Naive thymus-derived CD4-positive, alpha-beta T cell (primary cell): ENCODE data around the gene EIF2S2. TPM values are rescaled to one million over a fixed set of nuclear protein-coding genes. Genes with fewer than 3 reads are reported as not detected.

Experiments
- ATAC-seq: fragments of 150-1000 bp; cut with Tn5 transposase; 2 replicates; pipeline ENCODE4 v1.10.0; 2021; ENCODE audit warnings: mild to moderate bottlenecking, moderate library complexity
- CTCF ChIA-PET: fragments of 350-600 bp; sonication (Branson Sonifier 250); formaldehyde crosslinking; loops from one replicate; lab custom pipeline; 2021; ENCODE audit warnings: antibody characterized with exemption; lab: Charles Lee
- POLR2A ChIA-PET: fragments of 350-600 bp; sonication (Branson Sonifier 250); formaldehyde crosslinking; loops from one replicate; lab custom pipeline; 2021; ENCODE audit warnings: antibody characterized with exemption, inconsistent platforms; lab: Charles Lee
- DNase-seq, 9 donors: peaks; one replicate each; pipeline versions ENCODE4 v3.0.0 to v3.0.0-alpha.2; 2020 to 2022; ENCODE audit warnings: mixed read lengths in 1 of 9
- H3K27ac ChIP-seq: one replicate; pipeline ENCODE4 v1.7.0; 2013; ENCODE audit warnings: mild to moderate bottlenecking, low read depth, low read length, moderate library complexity
- H3K27me3 ChIP-seq, 2 donors: one replicate each; pipeline ENCODE4 v1.7.0; 2013; ENCODE audit warnings: low read length in 2 of 2, mild to moderate bottlenecking in 2 of 2, moderate library complexity in 2 of 2; ENCODE audit not compliant: control insufficient read depth in 2 of 2, insufficient read depth in 2 of 2
- H3K36me3 ChIP-seq, 3 experiments: 1 replicate in 2 of 3; 2 replicates in 1 of 3; pipeline ENCODE4 v1.7.0; 2013; ENCODE audit warnings: low read length in 3 of 3, mild to moderate bottlenecking in 3 of 3, moderate library complexity in 1 of 3; ENCODE audit not compliant: insufficient read depth in 3 of 3, control insufficient read depth in 2 of 3
- H3K4me1 ChIP-seq, 2 donors: one replicate each; pipeline ENCODE4 v1.7.0; 2013; ENCODE audit warnings: low read length in 2 of 2, mild to moderate bottlenecking in 2 of 2, moderate library complexity in 1 of 2; ENCODE audit not compliant: control insufficient read depth in 2 of 2, insufficient read depth in 2 of 2
- H3K4me3 ChIP-seq: 2 replicates; pipeline ENCODE4 v1.7.0; 2013; ENCODE audit warnings: mild to moderate bottlenecking, low read length
- H3K9me3 ChIP-seq, 3 experiments: 1 replicate in 2 of 3; 2 replicates in 1 of 3; pipeline ENCODE4 v1.7.0; 2013; ENCODE audit warnings: low read length in 3 of 3; ENCODE audit not compliant: control insufficient read depth in 2 of 3
- H3K27ac Mint-ChIP-seq, 9 donors: one replicate each; pipeline ENCODE4 v1.8.0; 2020 to 2022; ENCODE audit warnings: mixed read lengths in 9 of 9, mild to moderate bottlenecking in 8 of 9, moderate library complexity in 5 of 9, inconsistent platforms in 2 of 9
- H3K27me3 Mint-ChIP-seq, 5 donors: one replicate each; pipeline ENCODE4 v1.8.0; 2021 to 2022; ENCODE audit warnings: mixed read lengths in 5 of 5, mild to moderate bottlenecking in 1 of 5
- H3K36me3 Mint-ChIP-seq, 5 donors: one replicate each; pipeline ENCODE4 v1.8.0; 2020 to 2022; ENCODE audit warnings: mixed read lengths in 5 of 5, mild to moderate bottlenecking in 3 of 5, inconsistent platforms in 1 of 5
- H3K4me1 Mint-ChIP-seq, 7 donors: one replicate each; pipeline ENCODE4 v1.8.0; 2020 to 2022; ENCODE audit warnings: mixed read lengths in 7 of 7, mild to moderate bottlenecking in 3 of 7, inconsistent platforms in 1 of 7
- H3K4me3 Mint-ChIP-seq, 10 donors: one replicate each; pipeline ENCODE4 v1.8.0; 2020 to 2022; ENCODE audit warnings: mild to moderate bottlenecking in 10 of 10, mixed read lengths in 10 of 10, moderate library complexity in 6 of 10, inconsistent platforms in 2 of 10
- H3K9me3 Mint-ChIP-seq, 11 donors: one replicate each; pipeline ENCODE4 v1.8.0; 2020 to 2022; ENCODE audit warnings: mixed read lengths in 11 of 11, mild to moderate bottlenecking in 4 of 11, inconsistent platforms in 1 of 11, moderate library complexity in 1 of 11
- intact Hi-C, 2 donors: fragments of 100-400 bp; cut with micrococcal nuclease; formaldehyde crosslinking; loops; one replicate each; pipeline ENCODE4 v1.15.1; 2023
- polyA plus RNA-seq, 2 donors: library from polyadenylated mRNA; unstranded; fragments of 300-500 nt; fragmentation: Illumina TruSeq; gene quantifications; one replicate each; pipeline ENCODE4 v1.2.3, GENCODE V29; 2021
- total RNA-seq, 6 experiments: library from RNA in 5 of 6; stranded (reverse) in 5 of 6; gene quantifications; 1 replicate in 5 of 6; 2 replicates in 1 of 6; pipeline ENCODE4 v1.2.3 and lab custom pipeline; 2021 to 2026

EIF2S2 gene
- total and polyA plus RNA-seq, 7 experiments from 2014 or later, result 16.8 to 68.4 (median 23.2) TPM

DNA sequence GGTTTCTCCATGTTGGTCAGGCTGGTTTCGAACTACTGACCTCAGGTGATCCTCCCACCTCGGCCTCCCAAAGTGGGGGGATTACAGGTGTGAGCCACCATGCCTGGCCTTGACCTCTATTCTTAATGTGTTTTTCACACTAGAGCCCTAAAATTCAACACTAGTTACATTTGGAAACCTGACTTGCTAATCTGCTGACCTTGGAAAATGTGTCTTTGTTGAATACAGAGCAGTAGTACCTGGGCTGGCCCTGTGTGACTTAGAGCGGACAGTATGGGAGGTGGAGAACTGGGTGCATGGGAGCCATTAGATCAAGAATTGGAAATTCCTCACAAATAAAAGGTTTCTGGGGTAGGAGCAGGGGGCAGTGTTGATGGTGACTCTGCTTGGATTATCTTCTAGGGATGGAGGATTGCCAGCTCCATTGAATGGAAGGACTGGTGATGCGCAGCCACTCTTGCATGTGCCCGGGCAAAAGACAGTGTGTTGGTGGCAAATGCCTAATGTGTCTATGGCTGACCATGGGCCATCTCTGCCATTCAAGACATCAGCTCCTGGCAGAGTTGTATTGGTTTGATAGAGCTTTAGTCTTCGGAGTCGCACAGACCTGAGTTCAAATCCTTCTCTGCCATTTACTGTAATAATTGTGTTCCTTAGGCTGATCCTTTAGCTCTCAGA, 64.9 kb downstream of the EIF2S2 start:
- H3K27ac Mint-ChIP-seq, result peak overlapping the region in 5 of 9 donors; percentile 6 to 87 (median 77)
- DNase-seq (no peak), ATAC-seq (no peak)
- no peaks in the 10 kb centered on the region for H3K27me3 Mint-ChIP-seq
- peaks cover 0 to 25% of the 10 kb centered on the region in 2 donors for H3K4me1 ChIP-seq
- H3K27me3 ChIP-seq, result no peaks in the 10 kb centered on the region
- H3K4me1 Mint-ChIP-seq, result peaks cover 33 to 98% (median 92%) of the 10 kb centered on the region in 7 donors
- ChIA-PET POLR2A (no interaction called here), CTCF (interaction anchor here (1.1 kb wide), 1 partner anchor 13 kb away, joined by 4 read pairs; no protein-coding TSS in a partner anchor)
- no peak overlapping the region for H3K4me3 ChIP-seq
- no peaks in the 10 kb centered on the region for H3K36me3 ChIP-seq
- no peak overlapping the region for H3K27ac ChIP-seq
- no peaks in the 10 kb centered on the region for H3K9me3 Mint-ChIP-seq
- H3K4me3 Mint-ChIP-seq, result peak overlapping the region in 1 of 10 donors; percentile 10
- intact Hi-C loops, result no loop called here
- no peaks in the 10 kb centered on the region for H3K9me3 ChIP-seq
- peaks cover 0 to 20% (median 5%) of the 10 kb centered on the region in 5 donors for H3K36me3 Mint-ChIP-seq

DNA sequence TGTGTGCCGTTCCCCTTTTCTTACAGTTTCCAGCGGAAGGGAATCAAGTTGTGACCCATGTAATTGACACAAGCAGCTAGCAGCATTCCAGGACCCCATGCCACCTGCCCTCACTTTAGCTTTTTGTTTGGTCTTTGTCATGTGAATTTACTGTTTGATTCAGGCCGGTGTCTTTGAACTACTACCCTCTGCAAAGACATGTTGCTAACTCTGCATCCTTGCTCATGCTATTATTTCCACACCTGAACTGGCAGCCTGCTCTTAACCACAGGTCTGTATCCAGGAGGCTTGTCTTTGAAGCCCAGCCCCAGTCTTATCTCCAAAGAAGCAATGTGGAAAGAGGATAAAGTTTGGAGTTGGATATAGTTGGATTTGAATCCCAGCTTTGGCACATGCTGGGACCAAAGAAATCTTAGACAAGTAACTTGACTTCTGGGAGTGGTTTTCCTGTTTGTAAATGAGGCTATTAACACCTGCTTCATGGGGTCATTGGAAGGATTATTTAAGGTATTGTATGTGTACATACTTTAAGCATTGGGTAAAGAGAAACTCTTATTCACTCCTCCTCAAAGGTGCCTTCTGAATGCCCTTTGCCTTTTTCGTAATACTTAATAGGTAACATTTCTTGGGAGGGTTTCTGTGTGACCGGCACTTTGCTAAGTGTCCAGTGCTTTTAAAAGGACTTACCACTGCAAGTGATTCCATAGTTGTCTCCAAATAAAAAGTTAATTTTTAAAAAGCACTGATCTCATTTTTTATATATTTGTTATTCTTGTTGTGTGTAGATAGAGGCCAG, 65.9 kb downstream of the EIF2S2 start:
- Histone ChIP-seq H3K9me3 (no peaks in the 10 kb centered on the region), H3K4me1 (peaks cover 0 to 25% of the 10 kb centered on the region in 2 donors), H3K4me3 (no peak overlapping the region), H3K27ac (no peak overlapping the region), H3K36me3 (no peaks in the 10 kb centered on the region), H3K27me3 (no peaks in the 10 kb centered on the region)
- H3K4me3 Mint-ChIP-seq, result peak overlapping the region in 2 of 10 donors; percentile 3 to 37
- no peaks in the 10 kb centered on the region for H3K27me3 Mint-ChIP-seq
- intact Hi-C loops, result no loop called here
- peaks cover 0 to 20% (median 5%) of the 10 kb centered on the region in 5 donors for H3K36me3 Mint-ChIP-seq
- CTCF ChIA-PET, result no interaction called here
- H3K9me3 Mint-ChIP-seq, result no peaks in the 10 kb centered on the region
- peak overlapping the region in 6 of 9 donors; percentile 21 to 59 (median 42) for H3K27ac Mint-ChIP-seq
- DNase-seq (no peak), ATAC-seq (no peak)
- POLR2A ChIA-PET, result no interaction called here
- peaks cover 39 to 98% (median 93%) of the 10 kb centered on the region in 7 donors for H3K4me1 Mint-ChIP-seq

DNA sequence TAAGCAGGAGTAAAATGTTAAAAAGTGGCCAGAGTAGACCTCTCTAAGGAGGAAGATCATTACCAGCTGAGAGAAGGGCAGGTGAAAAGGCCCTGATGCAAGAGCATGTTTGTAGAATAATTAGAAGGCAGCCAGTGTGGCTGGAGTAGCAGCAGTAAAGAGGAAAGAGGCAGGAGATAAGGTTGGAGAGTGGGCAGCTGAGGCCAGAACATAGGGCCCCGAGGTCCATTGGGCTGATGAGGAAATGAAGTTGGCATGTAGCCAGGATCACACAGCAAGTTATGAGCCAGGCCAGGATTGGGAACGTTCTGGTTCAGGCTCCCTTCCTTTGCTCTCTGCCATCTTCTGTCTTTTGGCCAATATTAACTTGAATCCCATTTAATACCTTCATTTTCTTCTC, 66.7 kb downstream of the EIF2S2 start:
- H3K4me3 ChIP-seq, result no peak overlapping the region
- peak overlapping the region in 2 of 10 donors; percentile 4 to 28 for H3K4me3 Mint-ChIP-seq
- peak overlapping the region in 5 of 9 donors; percentile 6 to 83 (median 48) for H3K27ac Mint-ChIP-seq

DNA sequence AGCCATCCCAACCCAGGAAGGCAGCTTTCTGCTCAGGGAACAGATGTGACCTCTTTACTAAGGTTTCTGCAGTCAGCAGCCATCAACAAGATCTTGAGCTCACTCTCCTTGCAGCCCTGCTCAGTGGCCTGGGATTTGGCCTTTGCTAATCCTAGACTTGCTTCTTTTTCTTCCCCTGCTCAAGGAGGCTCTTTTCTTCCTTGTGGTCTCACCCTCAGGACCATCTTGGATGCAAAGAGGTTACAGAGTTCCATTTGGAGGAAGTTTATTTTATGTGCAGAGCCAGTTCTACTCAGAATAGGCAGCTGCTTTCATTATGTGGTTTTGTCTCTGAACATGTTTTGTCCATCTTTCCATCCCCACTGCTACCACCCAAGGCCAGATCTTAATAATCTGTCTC, 69.0 kb downstream of the EIF2S2 start:
- peak overlapping the region in 8 of 9 donors; percentile 30 to 79 (median 48) for H3K27ac Mint-ChIP-seq
- intact Hi-C loops, result no loop called here
- no peak overlapping the region for H3K27ac ChIP-seq
- H3K9me3 ChIP-seq, result no peaks in the 10 kb centered on the region
- H3K27me3 Mint-ChIP-seq, result no peaks in the 10 kb centered on the region
- no peak for DNase-seq
- no peaks in the 10 kb centered on the region for H3K9me3 Mint-ChIP-seq
- H3K4me1 ChIP-seq, result peaks cover 0 to 27% of the 10 kb centered on the region in 2 donors
- ATAC-seq, result no peak
- ChIA-PET POLR2A (no interaction called here), CTCF (no interaction called here)
- peaks cover 37 to 98% (median 93%) of the 10 kb centered on the region in 7 donors for H3K4me1 Mint-ChIP-seq
- H3K36me3 Mint-ChIP-seq, result peaks cover 0 to 20% (median 5%) of the 10 kb centered on the region in 5 donors
- H3K27me3 ChIP-seq, result no peaks in the 10 kb centered on the region
- H3K36me3 ChIP-seq, result no peaks in the 10 kb centered on the region
- H3K4me3 Mint-ChIP-seq, result peak overlapping the region in 2 of 10 donors; percentile 1 to 35
- no peak overlapping the region for H3K4me3 ChIP-seq

More for the DNA sequence above, 66.7 kb downstream of the EIF2S2 start:
- ChIA-PET CTCF (no interaction called here), POLR2A (no interaction called here)
- DNase-seq (no peak), ATAC-seq (no peak)
- Mint-ChIP-seq H3K36me3 (peaks cover 0 to 20% (median 5%) of the 10 kb centered on the region in 5 donors), H3K27me3 (no peaks in the 10 kb centered on the region), H3K9me3 (no peaks in the 10 kb centered on the region), H3K4me1 (peaks cover 39 to 98% (median 93%) of the 10 kb centered on the region in 7 donors)
- Histone ChIP-seq H3K36me3 (no peaks in the 10 kb centered on the region), H3K27me3 (no peaks in the 10 kb centered on the region), H3K27ac (no peak overlapping the region), H3K4me1 (peaks cover 0 to 30% of the 10 kb centered on the region in 2 donors), H3K9me3 (no peaks in the 10 kb centered on the region)
- intact Hi-C loops, result no loop called here

DNA sequence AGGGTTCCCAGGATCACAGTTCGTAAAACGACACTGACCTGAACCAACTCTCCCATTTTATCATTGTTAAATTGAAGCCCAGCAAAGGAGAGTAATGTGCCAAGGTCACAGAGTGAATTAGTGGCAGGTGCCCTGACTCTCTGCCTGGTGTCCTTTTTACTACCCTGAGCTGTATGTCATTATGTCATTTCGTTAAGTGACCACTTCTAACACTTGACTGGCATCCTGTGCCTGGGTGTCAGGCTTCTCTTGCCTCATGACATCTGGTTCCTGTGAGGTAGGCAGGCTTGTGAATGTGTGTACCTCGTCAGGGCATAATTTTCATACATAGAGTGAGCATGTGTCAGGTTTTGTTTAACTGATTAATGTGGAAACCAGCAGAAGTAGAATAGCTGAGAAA, 69.8 kb downstream of the EIF2S2 start:
- peaks cover 45 to 98% (median 93%) of the 10 kb centered on the region in 7 donors for H3K4me1 Mint-ChIP-seq
- POLR2A ChIA-PET, result no interaction called here
- intact Hi-C loops, result no loop called here

DNA sequence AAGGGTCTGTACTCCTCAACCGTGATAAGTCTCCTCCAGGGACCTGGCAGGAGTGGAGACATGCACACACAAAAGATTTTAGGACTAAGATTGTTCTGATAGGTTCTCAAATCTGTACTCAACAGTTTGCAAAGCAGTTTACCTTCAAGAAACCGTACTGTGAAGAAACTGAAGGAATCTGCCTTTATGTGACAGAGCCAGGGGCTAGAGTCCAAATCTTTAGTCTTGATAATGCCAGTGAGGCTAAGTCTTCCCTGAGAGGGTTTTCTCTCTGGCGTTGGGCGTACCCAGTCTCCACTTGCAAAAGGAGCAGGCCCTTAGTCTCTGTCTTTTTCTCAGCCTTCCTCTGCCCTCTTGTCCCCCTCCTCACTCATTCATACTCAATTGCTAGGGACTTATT, 70.8 kb downstream of the EIF2S2 start:
- POLR2A ChIA-PET, result no interaction called here
- H3K4me3 ChIP-seq, result no peak overlapping the region
- CTCF ChIA-PET, result no interaction called here
- peaks cover 11 to 39% of the 10 kb centered on the region in 2 donors for H3K4me1 ChIP-seq
- Mint-ChIP-seq H3K36me3 (peaks cover 0 to 20% (median 5%) of the 10 kb centered on the region in 5 donors), H3K27ac (peak overlapping the region in 8 of 9 donors; percentile 2 to 76 (median 68)), H3K27me3 (no peaks in the 10 kb centered on the region), H3K9me3 (no peaks in the 10 kb centered on the region), H3K4me3 (peak overlapping the region in 1 of 10 donors; percentile 28), H3K4me1 (peaks cover 55 to 99% (median 96%) of the 10 kb centered on the region in 7 donors)
- no peaks in the 10 kb centered on the region for H3K9me3 ChIP-seq
- H3K27me3 ChIP-seq, result no peaks in the 10 kb centered on the region
- intact Hi-C loops, result no loop called here
- no peak overlapping the region for H3K27ac ChIP-seq
- ATAC-seq (no peak), DNase-seq (no peak)
- H3K36me3 ChIP-seq, result no peaks in the 10 kb centered on the region

More for the DNA sequence above, 69.8 kb downstream of the EIF2S2 start:
- H3K27ac Mint-ChIP-seq, result peak overlapping the region in 8 of 9 donors; percentile 30 to 84 (median 70)
- H3K4me3 ChIP-seq, result no peak overlapping the region
- H3K27ac ChIP-seq, result no peak overlapping the region
- no peaks in the 10 kb centered on the region for H3K9me3 Mint-ChIP-seq
- DNase-seq (peak in 3 of 9 donors; percentile 11 to 29 (median 26)), ATAC-seq (peak; percentile 72)
- no peaks in the 10 kb centered on the region for H3K9me3 ChIP-seq
- no peaks in the 10 kb centered on the region for H3K27me3 ChIP-seq
- no peaks in the 10 kb centered on the region for H3K27me3 Mint-ChIP-seq
- H3K36me3 Mint-ChIP-seq, result peaks cover 0 to 20% (median 5%) of the 10 kb centered on the region in 5 donors
- H3K4me3 Mint-ChIP-seq, result peak overlapping the region in 3 of 10 donors; percentile 1 to 45 (median 35)
- H3K4me1 ChIP-seq, result peaks cover 3 to 30% of the 10 kb centered on the region in 2 donors
- no peaks in the 10 kb centered on the region for H3K36me3 ChIP-seq
- CTCF ChIA-PET, result no interaction called here
